IMR-90 (cell line): ENCODE results near the gene TBL3. TPM values are rescaled to one million over a fixed set of nuclear protein-coding genes. Genes with fewer than 3 reads are reported as not detected.
A peak's percentile ranks its signal among the peaks of the same experiment; 100 is the strongest.

Experiments used
- ATAC-seq: fragments of 200-7000 bp; cut with Tn5 transposase; 2 replicates; pipeline ENCODE4 v1.9.1; 2020; ENCODE audit warnings: low read depth, mild to moderate bottlenecking, moderate library complexity
- BruUV-seq: library from RNA; stranded (reverse); fragments of 400-500 nt; replicated peaks from 2 replicates; lab custom pipeline; 2021; lab: Mats Ljungman, UMichigan
- CTCF ChIA-PET: fragments of 300-600 bp; formaldehyde crosslinking; extraction: SDS; loops from one replicate; lab custom pipeline; 2021; ENCODE audit warnings: antibody characterized with exemption; lab: Yijun Ruan, JAX
- POLR2A ChIA-PET: fragments of 300-600 bp; sonication (Branson Sonifier 250); formaldehyde crosslinking; loops from one replicate; lab custom pipeline; 2022; ENCODE audit warnings: antibody characterized with exemption; ENCODE audit not compliant: unreplicated experiment; lab: Charles Lee
- DNase-seq: peaks from one replicate; pipeline ENCODE4 v3.0.0; 2013
- H2AFZ ChIP-seq: replicated peaks from 2 replicates; pipeline ENCODE3; 2013; ENCODE audit warnings: low read length, mild to moderate bottlenecking; ENCODE audit not compliant: poor library complexity
- H2AK5ac ChIP-seq: 2 replicates; pipeline ENCODE4 v1.6.1; 2013; ENCODE audit warnings: low read depth, low read length, inconsistent platforms
- H2AK9ac ChIP-seq: replicated peaks from 2 replicates; pipeline ENCODE3; 2013; ENCODE audit warnings: mild to moderate bottlenecking, low read depth, low read length, moderate library complexity; ENCODE audit not compliant: poor library complexity
- H2BK120ac ChIP-seq: 2 replicates; pipeline ENCODE4 v1.6.1; 2013; ENCODE audit warnings: low read depth, low read length, inconsistent platforms
- H2BK15ac ChIP-seq: 3 replicates; pipeline ENCODE4 v1.6.1; 2013; ENCODE audit warnings: low read depth, low read length, inconsistent platforms
- H2BK20ac ChIP-seq: 2 replicates; pipeline ENCODE4 v1.6.1; 2013; ENCODE audit warnings: low read depth, mild to moderate bottlenecking, inconsistent platforms, low read length, moderate library complexity
- H2BK5ac ChIP-seq: 2 replicates; pipeline ENCODE4 v1.6.1; 2013; ENCODE audit warnings: mild to moderate bottlenecking, low read depth, low read length, inconsistent platforms; ENCODE audit not compliant: poor library complexity, severe bottlenecking
- H3K14ac ChIP-seq: replicated peaks from 2 replicates; pipeline ENCODE4 v1.6.1; 2013; ENCODE audit warnings: low read depth, low read length, inconsistent platforms
- H3K18ac ChIP-seq: 2 replicates; pipeline ENCODE4 v1.6.1; 2013; ENCODE audit warnings: low read depth, low read length, control low read depth
- H3K23ac ChIP-seq: 2 replicates; pipeline ENCODE4 v1.6.1; 2013; ENCODE audit warnings: low read depth, low read length, inconsistent platforms
- H3K27ac ChIP-seq: 2 replicates; pipeline ENCODE4 v1.5.1; 2013; ENCODE audit warnings: mild to moderate bottlenecking, control low read depth, low read length; ENCODE audit not compliant: insufficient read depth
- H3K27me3 ChIP-seq: 2 replicates; pipeline ENCODE4 v1.6.1; 2013; ENCODE audit warnings: low read length; ENCODE audit not compliant: control insufficient read depth, insufficient read depth
- H3K36me3 ChIP-seq: 2 replicates; pipeline ENCODE4 v1.6.1; 2013; ENCODE audit warnings: low read length, mixed read lengths; ENCODE audit not compliant: control insufficient read depth, insufficient read depth
- H3K4ac ChIP-seq: 2 replicates; pipeline ENCODE4 v1.6.1; 2013; ENCODE audit warnings: low read depth, low read length, inconsistent platforms
- H3K4me1 ChIP-seq: 2 replicates; pipeline ENCODE4 v1.6.1; 2013; ENCODE audit warnings: low read length, mixed read lengths; ENCODE audit not compliant: control insufficient read depth, insufficient read depth
- H3K4me2 ChIP-seq: 2 replicates; pipeline ENCODE4 v1.6.1; 2013; ENCODE audit warnings: low read depth, mild to moderate bottlenecking, control low read depth, low read length, moderate library complexity
- H3K4me3 ChIP-seq: 2 replicates; pipeline ENCODE4 v1.5.1; 2013; ENCODE audit warnings: low read depth, mild to moderate bottlenecking, control low read depth, low read length, moderate library complexity; ENCODE audit not compliant: insufficient read depth
- H3K56ac ChIP-seq: 2 replicates; pipeline ENCODE4 v1.6.1; 2013; ENCODE audit warnings: low read length, inconsistent platforms; ENCODE audit not compliant: insufficient read depth; ENCODE audit errors: extremely low read depth
- H3K79me1 ChIP-seq, 2 experiments: 2 replicates each; pipeline ENCODE4 v1.6.1; 2013; ENCODE audit warnings: low read length in 2 of 2, inconsistent platforms in 1 of 2, low read depth in 1 of 2
- H3K9ac ChIP-seq: 2 replicates; pipeline ENCODE4 v1.6.1; 2013; ENCODE audit warnings: low read depth, low read length, control low read depth
- H3K9me1 ChIP-seq: 2 replicates; pipeline ENCODE4 v1.6.1; 2013; ENCODE audit warnings: low read length, inconsistent platforms; ENCODE audit not compliant: insufficient read depth
- H3K9me3 ChIP-seq: 2 replicates; pipeline ENCODE4 v1.6.1; 2013; ENCODE audit warnings: low read length; ENCODE audit not compliant: control insufficient read depth, insufficient read depth
- H4K20me1 ChIP-seq: 2 replicates; pipeline ENCODE4 v1.6.1; 2013; ENCODE audit warnings: low read length, inconsistent platforms; ENCODE audit not compliant: insufficient read depth
- H4K5ac ChIP-seq: 2 replicates; pipeline ENCODE4 v1.6.1; 2013; ENCODE audit warnings: mild to moderate bottlenecking, low read depth, low read length, control low read depth
- H4K8ac ChIP-seq, 2 experiments: 2 replicates each; pipeline ENCODE4 v1.6.1; 2013; ENCODE audit warnings: low read depth in 2 of 2, low read length in 2 of 2, control low read depth in 1 of 2, inconsistent platforms in 1 of 2
- H4K91ac ChIP-seq: 2 replicates; pipeline ENCODE4 v1.6.1; 2013; ENCODE audit warnings: low read depth, low read length, inconsistent platforms; ENCODE audit not compliant: insufficient read depth
- BHLHE40 ChIP-seq: fragments of 150-350 bp; IDR thresholded peaks from 2 replicates; pipeline ENCODE4 v1.6.1; 2016; ENCODE audit warnings: mild to moderate bottlenecking, low read depth, low read length
- CEBPB ChIP-seq: IDR thresholded peaks from 2 replicates; pipeline ENCODE4 v1.6.1; 2012; ENCODE audit warnings: low read depth, low read length, improper control_type of control experiment
- CHD1 ChIP-seq: IDR thresholded peaks from 2 replicates; pipeline ENCODE4 v1.6.1; 2012; ENCODE audit warnings: low read depth, low read length, improper control_type of control experiment
- FOS ChIP-seq: fragments of 150-350 bp; IDR thresholded peaks from 2 replicates; pipeline ENCODE4 v1.6.1; 2016; ENCODE audit warnings: low read depth, low read length
- MAFK ChIP-seq: IDR thresholded peaks from 2 replicates; pipeline ENCODE4 v1.6.1; 2012; ENCODE audit warnings: low read depth, low read length, improper control_type of control experiment
- MAZ ChIP-seq: IDR thresholded peaks from 2 replicates; pipeline ENCODE4 v1.6.1; 2012; ENCODE audit warnings: low read depth, mild to moderate bottlenecking, low read length, improper control_type of control experiment, moderate library complexity, borderline replicate concordance
- MXI1 ChIP-seq: IDR thresholded peaks from 2 replicates; pipeline ENCODE4 v1.6.1; 2012; ENCODE audit warnings: low read depth, mild to moderate bottlenecking, low read length, moderate library complexity, borderline replicate concordance
- NFE2L2 ChIP-seq: fragments of 150-350 bp; IDR thresholded peaks from 2 replicates; pipeline ENCODE4 v1.6.1; 2016; ENCODE audit warnings: low read depth, mild to moderate bottlenecking, low read length
- POLR2A ChIP-seq: IDR thresholded peaks from 2 replicates; pipeline ENCODE4 v1.6.1; 2012; ENCODE audit warnings: mild to moderate bottlenecking, low read depth, low read length
- RAD21 ChIP-seq: IDR thresholded peaks from 2 replicates; pipeline ENCODE4 v1.6.1; 2012; ENCODE audit warnings: low read length, improper control_type of control experiment
- RCOR1 ChIP-seq: IDR thresholded peaks from 2 replicates; pipeline ENCODE4 v1.6.1; 2012; ENCODE audit warnings: mild to moderate bottlenecking, low read length, improper control_type of control experiment; ENCODE audit not compliant: insufficient replicate concordance
- RFX5 ChIP-seq: IDR thresholded peaks from 2 replicates; pipeline ENCODE4 v1.8.0; 2012; ENCODE audit warnings: low read depth, mild to moderate bottlenecking, low read length, moderate library complexity
- SMC3 ChIP-seq: fragments of 150-350 bp; IDR thresholded peaks from 2 replicates; pipeline ENCODE4 v1.6.1; 2016; ENCODE audit warnings: low read depth, mild to moderate bottlenecking, antibody characterized with exemption, low read length, moderate library complexity
- WGBS, 2 experiments: methylation state at CpG; one replicate each; pipeline versions ENCODE4 v1.1.5 to v1.1.7; 2013; ENCODE audit warnings: missing lambda C conversion rate in 2 of 2; ENCODE audit not compliant: insufficient read length in 1 of 2; ENCODE audit errors: extremely low coverage in 2 of 2; 5-methylcytosine and 5-hydroxymethylcytosine counted together
- dilution Hi-C: fragments of 300-500 bp; cut with HindIII; formaldehyde crosslinking; loops from one replicate; pipeline ENCODE4 v1.14.3; 2018; ENCODE audit warnings: low sequenced_read_pairs; ENCODE audit not compliant: unreplicated experiment
- in situ Hi-C: fragments of 300-500 bp; cut with MboI; formaldehyde crosslinking; loops from 3 replicates; pipeline ENCODE4 v1.14.3; 2019; ENCODE audit warnings: low sequenced_read_pairs, inconsistent platforms, mixed read lengths
- intact Hi-C: fragments of 100-400 bp; cut with micrococcal nuclease; formaldehyde crosslinking; loops from 2 replicates; pipeline ENCODE4 v1.10.0; 2022
- polyA plus RNA-seq, 3 experiments: library from polyadenylated mRNA; depleted of rRNA; stranded (reverse); fragments of >200 nt; gene quantifications; 2 replicates each; pipeline ENCODE4 v1.2.3, GENCODE V29; 2012; ENCODE audit warnings: low replicate concordance in 1 of 3
- total RNA-seq: library from RNA; depleted of rRNA; stranded (reverse); fragments of >200 nt; gene quantifications from 2 replicates; pipeline ENCODE4 v1.2.3, GENCODE V29; 2012
- TF ChIP-seq, protein P1 (sequence below): fragments of 150-350 bp; IDR thresholded peaks from 2 replicates; pipeline ENCODE4 v1.6.1; 2016; ENCODE audit warnings: low read depth, mild to moderate bottlenecking, low read length, moderate library complexity, borderline replicate concordance
- TF ChIP-seq, protein P2 (sequence below): fragments of 150-350 bp; IDR thresholded peaks from 2 replicates; pipeline ENCODE4 v1.6.1; 2017; ENCODE audit warnings: mild to moderate bottlenecking, antibody characterized with exemption, low read length, low read depth
- TF ChIP-seq, protein P3 (sequence below): conservative IDR thresholded peaks from 2 replicates; pipeline ENCODE4 v1.5.1; 2012; ENCODE audit warnings: mild to moderate bottlenecking, low read depth, low read length, improper control_type of control experiment

Gene TBL3
- total and polyA plus RNA-seq, 2 of the 4 experiments (the other 2 are of a cell fraction): 38.5 to 60.8 TPM

DNA sequence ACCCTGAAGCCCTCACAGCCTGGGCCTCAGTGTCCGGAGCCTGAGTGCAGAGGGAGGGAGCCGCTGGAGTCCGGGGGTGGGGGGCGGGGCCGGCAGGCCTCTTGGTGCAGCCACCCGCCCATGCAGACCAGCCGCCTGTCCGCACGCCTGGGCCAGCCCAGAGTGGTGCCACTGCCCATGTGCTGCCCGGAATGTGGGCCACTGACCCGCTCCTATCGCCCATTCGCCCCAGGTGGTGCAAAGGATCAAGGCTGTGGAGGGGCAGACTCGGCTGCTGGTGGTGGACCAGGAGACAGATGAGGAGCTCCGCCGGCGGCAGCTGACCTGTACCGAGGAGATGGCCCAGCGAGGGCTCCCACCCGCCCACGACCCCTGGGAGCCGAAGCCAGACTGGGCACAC is 57.5 kb downstream of the TBL3 start:
- TF ChIP-seq FOS: no peak
- TF ChIP-seq CEBPB: no peak
- TF ChIP-seq BHLHE40: no peak
- TF ChIP-seq RCOR1: no peak
- TF ChIP-seq, protein P1, sequence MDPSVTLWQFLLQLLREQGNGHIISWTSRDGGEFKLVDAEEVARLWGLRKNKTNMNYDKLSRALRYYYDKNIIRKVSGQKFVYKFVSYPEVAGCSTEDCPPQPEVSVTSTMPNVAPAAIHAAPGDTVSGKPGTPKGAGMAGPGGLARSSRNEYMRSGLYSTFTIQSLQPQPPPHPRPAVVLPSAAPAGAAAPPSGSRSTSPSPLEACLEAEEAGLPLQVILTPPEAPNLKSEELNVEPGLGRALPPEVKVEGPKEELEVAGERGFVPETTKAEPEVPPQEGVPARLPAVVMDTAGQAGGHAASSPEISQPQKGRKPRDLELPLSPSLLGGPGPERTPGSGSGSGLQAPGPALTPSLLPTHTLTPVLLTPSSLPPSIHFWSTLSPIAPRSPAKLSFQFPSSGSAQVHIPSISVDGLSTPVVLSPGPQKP: no peak
- TF ChIP-seq POLR2A: no peak
- no peak for TF ChIP-seq SMC3
- TF ChIP-seq, protein P2, sequence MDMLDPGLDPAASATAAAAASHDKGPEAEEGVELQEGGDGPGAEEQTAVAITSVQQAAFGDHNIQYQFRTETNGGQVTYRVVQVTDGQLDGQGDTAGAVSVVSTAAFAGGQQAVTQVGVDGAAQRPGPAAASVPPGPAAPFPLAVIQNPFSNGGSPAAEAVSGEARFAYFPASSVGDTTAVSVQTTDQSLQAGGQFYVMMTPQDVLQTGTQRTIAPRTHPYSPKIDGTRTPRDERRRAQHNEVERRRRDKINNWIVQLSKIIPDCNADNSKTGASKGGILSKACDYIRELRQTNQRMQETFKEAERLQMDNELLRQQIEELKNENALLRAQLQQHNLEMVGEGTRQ: no peak
- no peak for TF ChIP-seq RFX5
- TF ChIP-seq, protein P3, sequence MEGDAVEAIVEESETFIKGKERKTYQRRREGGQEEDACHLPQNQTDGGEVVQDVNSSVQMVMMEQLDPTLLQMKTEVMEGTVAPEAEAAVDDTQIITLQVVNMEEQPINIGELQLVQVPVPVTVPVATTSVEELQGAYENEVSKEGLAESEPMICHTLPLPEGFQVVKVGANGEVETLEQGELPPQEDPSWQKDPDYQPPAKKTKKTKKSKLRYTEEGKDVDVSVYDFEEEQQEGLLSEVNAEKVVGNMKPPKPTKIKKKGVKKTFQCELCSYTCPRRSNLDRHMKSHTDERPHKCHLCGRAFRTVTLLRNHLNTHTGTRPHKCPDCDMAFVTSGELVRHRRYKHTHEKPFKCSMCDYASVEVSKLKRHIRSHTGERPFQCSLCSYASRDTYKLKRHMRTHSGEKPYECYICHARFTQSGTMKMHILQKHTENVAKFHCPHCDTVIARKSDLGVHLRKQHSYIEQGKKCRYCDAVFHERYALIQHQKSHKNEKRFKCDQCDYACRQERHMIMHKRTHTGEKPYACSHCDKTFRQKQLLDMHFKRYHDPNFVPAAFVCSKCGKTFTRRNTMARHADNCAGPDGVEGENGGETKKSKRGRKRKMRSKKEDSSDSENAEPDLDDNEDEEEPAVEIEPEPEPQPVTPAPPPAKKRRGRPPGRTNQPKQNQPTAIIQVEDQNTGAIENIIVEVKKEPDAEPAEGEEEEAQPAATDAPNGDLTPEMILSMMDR: no peak
- no peak for TF ChIP-seq MAFK
- TF ChIP-seq MAZ: no peak
- TF ChIP-seq RAD21: no peak
- no peak for TF ChIP-seq NFE2L2
- no peak for TF ChIP-seq MXI1
- TF ChIP-seq CHD1: no peak
- Histone ChIP-seq H2BK20ac (no peak overlapping the region), H2BK5ac (no peak overlapping the region), H3K27ac (no peak overlapping the region), H3K9ac (no peak overlapping the region), H3K14ac (no peak overlapping the region), H2AK5ac (0 out of 2 replicates have a peak overlapping the region, but pooled peaks have one; percentile 34), H3K79me1 (peaks cover 11 to 64% of the 10 kb centered on the region in 2 experiments), H3K4ac (no peak overlapping the region), H4K8ac (no peak overlapping the region), H3K18ac (no peak overlapping the region), H3K9me3 (no peaks in the 10 kb centered on the region), H4K20me1 (peaks cover 15% of the 10 kb centered on the region), H3K23ac (no peak overlapping the region), H4K5ac (no peak overlapping the region), H3K4me1 (peaks cover 33% of the 10 kb centered on the region), H3K9me1 (peaks cover 9% of the 10 kb centered on the region), H4K91ac (no peak overlapping the region), H2AFZ (no peak overlapping the region), H3K4me2 (no peak overlapping the region), H3K56ac (no peak overlapping the region), H2BK120ac (no peak overlapping the region), H2AK9ac (no peak overlapping the region), H3K4me3 (no peak overlapping the region), H3K36me3 (peaks cover 19% of the 10 kb centered on the region), H2BK15ac (no peak overlapping the region), H3K27me3 (no peaks in the 10 kb centered on the region)
- ChIA-PET CTCF (no interaction called here), POLR2A (no interaction called here)
- ATAC-seq (no peak), DNase-seq (no peak)
- intact Hi-C loops: no loop called here
- in situ Hi-C loops: no loop called here
- dilution Hi-C loops: no loop called here
- BruUV-seq: no TSS peak
- 93% methylated on average over 17 of the region's 22 CpGs; no CpG with 5 or more reads in 1 of the 2 experiments for WGBS, 2 experiments
